Fibroblast of lung (primary cell): ENCODE data around the gene USP13. TPM values are rescaled to one million over a fixed set of nuclear protein-coding genes. Genes with fewer than 3 reads are reported as not detected.

Source experiments
- DNase-seq, 2 donors: peaks; one replicate each; pipeline versions ENCODE4 v3.0.0 to v3.0.0-alpha.2; 2010; ENCODE audit warnings: low read depth in 2 of 2
- H2AFZ ChIP-seq: 2 replicates; pipeline ENCODE4 v1.5.1; 2012; ENCODE audit warnings: low read length, control low read depth, inconsistent platforms
- H3K27ac ChIP-seq: 2 replicates; pipeline ENCODE4 v1.5.1; 2011; ENCODE audit warnings: low read length, control low read depth; ENCODE audit not compliant: insufficient read depth
- H3K27me3 ChIP-seq: 2 replicates; pipeline ENCODE4 v1.5.1; 2011; ENCODE audit warnings: mild to moderate bottlenecking, low read length; ENCODE audit not compliant: control insufficient read depth, insufficient read depth
- H3K36me3 ChIP-seq: 2 replicates; pipeline ENCODE4 v1.5.1; 2011; ENCODE audit warnings: low read length; ENCODE audit not compliant: control insufficient read depth, insufficient read depth
- H3K4me1 ChIP-seq: 2 replicates; pipeline ENCODE4 v1.5.1; 2011; ENCODE audit warnings: low read length; ENCODE audit not compliant: control insufficient read depth, insufficient read depth; ENCODE audit errors: extremely low read depth
- H3K4me2 ChIP-seq: 2 replicates; pipeline ENCODE4 v1.5.1; 2011; ENCODE audit warnings: low read length, control low read depth; ENCODE audit not compliant: insufficient read depth; ENCODE audit errors: extremely low read depth
- H3K4me3 ChIP-seq, 4 experiments: fragments of 200-600 bp in 1 of 4; sonication (generic) in 1 of 4; replicated peaks in 1 of 4; 2 replicates each; pipeline ENCODE4 v1.5.1; 2011 to 2016; ENCODE audit warnings: low read length in 4 of 4, low read depth in 3 of 4, mild to moderate bottlenecking in 3 of 4, control low read depth in 2 of 4, inconsistent platforms in 1 of 4, mixed read lengths in 1 of 4; ENCODE audit not compliant: insufficient read depth in 1 of 4; ENCODE audit errors: control extremely low read depth in 1 of 4
- H3K79me2 ChIP-seq: 2 replicates; pipeline ENCODE4 v1.5.1; 2012; ENCODE audit warnings: mild to moderate bottlenecking, low read length, inconsistent platforms; ENCODE audit not compliant: control insufficient read depth, insufficient read depth
- H3K9ac ChIP-seq: 2 replicates; pipeline ENCODE4 v1.5.1; 2011; ENCODE audit warnings: mild to moderate bottlenecking, low read length, control low read depth; ENCODE audit not compliant: insufficient read depth
- H3K9me3 ChIP-seq: 2 replicates; pipeline ENCODE4 v1.5.1; 2012; ENCODE audit warnings: low read depth, low read length; ENCODE audit not compliant: control insufficient read depth, insufficient read depth
- H4K20me1 ChIP-seq: 2 replicates; pipeline ENCODE4 v1.5.1; 2011; ENCODE audit warnings: low read length; ENCODE audit not compliant: control insufficient read depth, insufficient read depth; ENCODE audit errors: extremely low read depth
- EZH2 ChIP-seq: IDR thresholded peaks from 2 replicates; pipeline ENCODE4 v1.5.1; 2012; ENCODE audit warnings: low read length, control low read depth, mild to moderate bottlenecking; ENCODE audit errors: missing control alignments
- polyA plus RNA-seq, 2 donors: library from polyadenylated mRNA; depleted of rRNA in 1 of 2; stranded (reverse) in 1 of 2; unstranded in 1 of 2; fragments of >200 nt; gene quantifications; 2 replicates each; pipeline ENCODE4 v1.2.1, GENCODE V29; 2011 to 2012; ENCODE audit warnings: missing spikeins in 1 of 2
- total RNA-seq: library from RNA; depleted of rRNA; stranded (reverse); fragments of >200 nt; gene quantifications from 2 replicates; pipeline ENCODE4 v1.2.1, GENCODE V29; 2014
- TF ChIP-seq, protein P1 (sequence below), 2 donors: IDR thresholded peaks in 1 of 2; conservative IDR thresholded peaks in 1 of 2; 1 replicate in 1 of 2; 2 replicates in 1 of 2; pipeline ENCODE4 v1.5.1; 2011 to 2012; ENCODE audit warnings: low read length in 2 of 2, control low read depth in 1 of 2, inconsistent platforms in 1 of 2, low read depth in 1 of 2, mild to moderate bottlenecking in 1 of 2

Gene USP13
- total and polyA plus RNA-seq, 2 donors (not counting 1 experiment from before 2014, with no cell fraction given) = 11.7 to 15.7 TPM

GRCh38 chr3:179723617-179724016 lies 70.8 kb downstream of the USP13 start:
- no peak for DNase-seq
- no peak overlapping the region for H3K9ac ChIP-seq

DNA sequence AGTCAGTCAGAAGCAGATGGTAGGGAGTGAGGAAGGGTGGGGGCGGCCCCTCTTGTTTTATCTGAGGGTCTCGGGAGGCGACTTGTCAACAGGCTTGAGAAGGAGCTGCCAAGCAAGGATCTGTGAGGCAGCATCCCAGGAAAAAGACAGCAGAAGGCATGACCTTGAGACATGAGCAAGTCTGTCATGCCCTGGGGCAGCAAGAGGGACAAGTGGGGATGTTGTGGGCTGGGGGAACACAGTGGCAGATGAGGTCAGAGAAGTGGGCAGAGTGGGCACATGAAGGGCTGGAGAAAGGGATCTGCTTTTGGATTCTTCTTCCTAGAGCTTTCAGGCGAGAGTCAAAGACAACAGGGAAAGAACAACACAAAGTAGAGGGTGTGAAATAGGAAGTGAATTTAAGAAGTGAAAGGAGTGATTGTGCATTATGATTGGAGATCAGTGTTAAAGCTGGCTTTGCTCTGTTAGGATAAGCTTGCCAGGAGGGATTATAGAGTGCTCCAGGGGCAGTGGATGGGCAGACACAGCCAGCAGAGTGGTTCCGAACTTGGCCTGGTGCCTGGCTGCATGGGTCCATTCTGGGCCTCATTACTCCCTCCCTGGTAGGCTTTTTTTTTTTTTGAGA lies 73.3 kb downstream of the USP13 start:
- Histone ChIP-seq H3K9me3 (no peaks in the 10 kb centered on the region), H3K9ac (no peak overlapping the region), H3K36me3 (peaks cover 6% of the 10 kb centered on the region), H3K4me3 (no peak overlapping the region), H4K20me1 (no peaks in the 10 kb centered on the region), H2AFZ (no peak overlapping the region), H3K4me2 (no peak overlapping the region), H3K4me1 (no peaks in the 10 kb centered on the region), H3K27me3 (no peaks in the 10 kb centered on the region), H3K27ac (no peak overlapping the region), H3K79me2 (no peaks in the 10 kb centered on the region)
- DNase-seq = no peak
- TF ChIP-seq EZH2 = no peak
- TF ChIP-seq, protein P1, sequence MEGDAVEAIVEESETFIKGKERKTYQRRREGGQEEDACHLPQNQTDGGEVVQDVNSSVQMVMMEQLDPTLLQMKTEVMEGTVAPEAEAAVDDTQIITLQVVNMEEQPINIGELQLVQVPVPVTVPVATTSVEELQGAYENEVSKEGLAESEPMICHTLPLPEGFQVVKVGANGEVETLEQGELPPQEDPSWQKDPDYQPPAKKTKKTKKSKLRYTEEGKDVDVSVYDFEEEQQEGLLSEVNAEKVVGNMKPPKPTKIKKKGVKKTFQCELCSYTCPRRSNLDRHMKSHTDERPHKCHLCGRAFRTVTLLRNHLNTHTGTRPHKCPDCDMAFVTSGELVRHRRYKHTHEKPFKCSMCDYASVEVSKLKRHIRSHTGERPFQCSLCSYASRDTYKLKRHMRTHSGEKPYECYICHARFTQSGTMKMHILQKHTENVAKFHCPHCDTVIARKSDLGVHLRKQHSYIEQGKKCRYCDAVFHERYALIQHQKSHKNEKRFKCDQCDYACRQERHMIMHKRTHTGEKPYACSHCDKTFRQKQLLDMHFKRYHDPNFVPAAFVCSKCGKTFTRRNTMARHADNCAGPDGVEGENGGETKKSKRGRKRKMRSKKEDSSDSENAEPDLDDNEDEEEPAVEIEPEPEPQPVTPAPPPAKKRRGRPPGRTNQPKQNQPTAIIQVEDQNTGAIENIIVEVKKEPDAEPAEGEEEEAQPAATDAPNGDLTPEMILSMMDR (conservative IDR thresholded peaks at IDR 0.05 in 1 of 2, IDR thresholded peaks at IDR 0.05 in 1 of 2; ENCODE audit: low read depth in 1 of 2, low read length in 2 of 2) = no peak

More at GRCh38 chr3:179723617-179724016, 70.8 kb downstream of the USP13 start:
- Histone ChIP-seq H4K20me1 (no peaks in the 10 kb centered on the region), H3K4me2 (no peak overlapping the region), H3K36me3 (peaks cover 5% of the 10 kb centered on the region), H3K9me3 (no peaks in the 10 kb centered on the region), H3K79me2 (no peaks in the 10 kb centered on the region), H3K4me3 (no peak overlapping the region), H3K27me3 (no peaks in the 10 kb centered on the region), H2AFZ (no peak overlapping the region), H3K4me1 (no peaks in the 10 kb centered on the region), H3K27ac (no peak overlapping the region)
- no peak for TF ChIP-seq EZH2
- TF ChIP-seq, protein P1 (conservative IDR thresholded peaks at IDR 0.05 in 1 of 2, IDR thresholded peaks at IDR 0.05 in 1 of 2; ENCODE audit: low read depth in 1 of 2, low read length in 2 of 2) = no peak

GRCh38 chr3:179729086-179729485 lies 76.2 kb downstream of the USP13 start:
- no peaks in the 10 kb centered on the region for H4K20me1 ChIP-seq
- no peak overlapping the region for H3K27ac ChIP-seq
- H2AFZ ChIP-seq = no peak overlapping the region
- H3K4me3 ChIP-seq = no peak overlapping the region
- H3K9ac ChIP-seq = no peak overlapping the region
- no peak for DNase-seq
- H3K4me1 ChIP-seq = peaks cover 4% of the 10 kb centered on the region
- TF ChIP-seq, protein P1 (conservative IDR thresholded peaks at IDR 0.05 in 1 of 2, IDR thresholded peaks at IDR 0.05 in 1 of 2; ENCODE audit: low read depth in 1 of 2, low read length in 2 of 2) = no peak
- TF ChIP-seq EZH2 = no peak
- no peaks in the 10 kb centered on the region for H3K9me3 ChIP-seq
- peaks cover 2% of the 10 kb centered on the region for H3K36me3 ChIP-seq
- no peaks in the 10 kb centered on the region for H3K79me2 ChIP-seq
- H3K27me3 ChIP-seq = no peaks in the 10 kb centered on the region
- H3K4me2 ChIP-seq = no peak overlapping the region
